GM23248 (cell line): ENCODE measurements around the gene NRN1L.

ENCODE experiments used
- EZH2 ChIP-seq: fragments of 200-600 bp; sonication (generic); IDR thresholded peaks from 2 replicates; pipeline ENCODE4 v1.6.1; 2018; ENCODE audit warnings: antibody characterized with exemption, mild to moderate bottlenecking; ENCODE audit not compliant: insufficient read depth, poor library complexity, severe bottlenecking
- EZH2phosphoT487 ChIP-seq: fragments of 200-600 bp; sonication (generic); IDR thresholded peaks from 2 replicates; pipeline ENCODE4 v1.6.1; 2018; ENCODE audit warnings: antibody characterized with exemption, moderate library complexity, mild to moderate bottlenecking, low read depth; ENCODE audit not compliant: insufficient read depth

DNA sequence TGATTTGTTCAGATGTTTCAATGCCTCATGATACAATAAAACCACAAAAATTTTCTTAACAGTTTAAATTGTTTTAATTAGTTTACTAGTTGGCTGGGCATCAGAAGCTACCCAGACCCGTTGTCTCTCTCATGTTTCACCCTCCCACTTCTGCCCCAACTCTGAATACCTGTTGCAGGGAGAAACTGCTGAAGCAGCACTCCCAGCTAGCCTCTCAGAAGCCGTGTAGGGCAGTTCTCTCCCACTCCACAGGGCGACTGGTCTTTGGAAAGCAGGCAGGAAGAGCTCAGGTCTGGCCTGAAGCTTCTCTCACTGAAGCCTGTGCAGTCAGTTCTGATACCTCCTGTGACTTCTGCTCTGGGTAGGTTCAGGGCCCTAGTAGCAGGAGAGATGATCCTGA lies 13.4 kb upstream of the NRN1L start:
- TF ChIP-seq EZH2, result no peak
- no peak for TF ChIP-seq EZH2phosphoT487
